Stomach (tissue), 4 donors: ENCODE data around the gene FANCE.
A peak's percentile ranks its signal among the peaks of the same experiment; 100 is the strongest.

Source experiments
- CTCF ChIP-seq, 7 experiments: fragments of 450-650 bp in 4 of 7; fragments of 200-600 bp in 3 of 7; sonication (generic) in 3 of 7; IDR thresholded peaks; one replicate each; pipeline ENCODE4 v1.5.1; 2016 to 2019; ENCODE audit warnings: antibody characterized with exemption in 7 of 7, control low read depth in 2 of 7, mild to moderate bottlenecking in 1 of 7
- EP300 ChIP-seq: sonication (generic); formaldehyde crosslinking; IDR thresholded peaks from one replicate; pipeline ENCODE4 v1.6.1; 2017; ENCODE audit warnings: antibody characterized with exemption
- POLR2A ChIP-seq, 4 donors: fragments of 450-650 bp; IDR thresholded peaks; one replicate each; pipeline ENCODE4 v1.6.1; 2016; ENCODE audit warnings: antibody characterized with exemption in 4 of 4, control low read depth in 2 of 4, mild to moderate bottlenecking in 1 of 4, moderate library complexity in 1 of 4
- POLR2AphosphoS5 ChIP-seq, 3 donors: sonication (generic); formaldehyde crosslinking; IDR thresholded peaks; one replicate each; pipeline ENCODE4 v1.6.1; 2016; ENCODE audit warnings: antibody characterized with exemption in 3 of 3

GRCh38 chr6:35494161-35494563, 42.0 kb downstream of the FANCE start:
- TF ChIP-seq EP300, result no peak
- no peak for TF ChIP-seq CTCF (IDR thresholded peaks at IDR 0.05)
- TF ChIP-seq POLR2AphosphoS5 (IDR thresholded peaks at IDR 0.05), result no peak
- peak in 1 of 4 donors; percentile 10 for TF ChIP-seq POLR2A (IDR thresholded peaks at IDR 0.05)
